ENCODE measurements around the gene RORB.

Gene RORB
- 0 to 0.19 (median 0) reads per million in 4 experiments for total RNA-seq

DNA sequence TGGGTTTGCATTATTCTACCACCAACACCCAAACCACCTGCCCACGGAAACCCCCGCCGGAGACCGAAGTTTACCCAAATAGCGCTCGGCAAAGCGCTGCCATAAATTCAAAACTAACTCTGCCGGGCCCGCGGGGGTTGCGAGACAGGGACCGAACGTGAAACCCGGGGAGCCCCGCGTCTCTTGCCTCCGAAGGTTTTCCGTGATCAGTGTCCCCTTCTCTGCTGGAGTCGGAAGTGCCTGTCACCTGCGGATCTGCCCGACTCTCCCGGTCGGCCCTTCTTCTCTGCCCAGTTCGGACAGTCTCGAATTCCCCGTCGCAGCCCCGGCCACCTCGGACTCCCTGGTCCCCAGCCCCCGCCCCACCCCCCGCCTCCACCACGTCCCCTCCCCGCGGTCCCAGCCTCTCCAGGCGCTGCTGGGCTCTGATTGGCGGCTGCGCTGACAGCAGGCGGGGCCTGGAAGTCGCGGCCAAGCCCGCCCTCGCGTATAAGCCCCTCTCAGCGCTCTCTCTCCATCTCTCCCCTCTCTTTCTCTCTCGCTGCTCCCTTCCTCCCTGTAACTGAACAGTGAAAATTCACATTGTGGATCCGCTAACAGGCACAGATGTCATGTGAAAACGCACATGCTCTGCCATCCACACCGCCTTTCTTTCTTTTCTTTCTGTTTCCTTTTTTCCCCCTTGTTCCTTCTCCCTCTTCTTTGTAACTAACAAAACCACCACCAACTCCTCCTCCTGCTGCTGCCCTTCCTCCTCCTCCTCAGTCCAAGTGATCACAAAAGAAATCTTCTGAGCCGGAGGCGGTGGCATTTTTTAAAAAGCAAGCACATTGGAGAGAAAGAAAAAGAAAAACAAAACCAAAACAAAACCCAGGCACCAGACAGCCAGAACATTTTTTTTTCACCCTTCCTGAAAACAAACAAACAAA is at the start of gene RORB:
TSS of gene RORB (plus strand) at position 517 of the 929 bp plus-strand sequence. CDS start 642 bp downstream, outside the sequence.
- DNase-seq: peak; percentile 6

DNA sequence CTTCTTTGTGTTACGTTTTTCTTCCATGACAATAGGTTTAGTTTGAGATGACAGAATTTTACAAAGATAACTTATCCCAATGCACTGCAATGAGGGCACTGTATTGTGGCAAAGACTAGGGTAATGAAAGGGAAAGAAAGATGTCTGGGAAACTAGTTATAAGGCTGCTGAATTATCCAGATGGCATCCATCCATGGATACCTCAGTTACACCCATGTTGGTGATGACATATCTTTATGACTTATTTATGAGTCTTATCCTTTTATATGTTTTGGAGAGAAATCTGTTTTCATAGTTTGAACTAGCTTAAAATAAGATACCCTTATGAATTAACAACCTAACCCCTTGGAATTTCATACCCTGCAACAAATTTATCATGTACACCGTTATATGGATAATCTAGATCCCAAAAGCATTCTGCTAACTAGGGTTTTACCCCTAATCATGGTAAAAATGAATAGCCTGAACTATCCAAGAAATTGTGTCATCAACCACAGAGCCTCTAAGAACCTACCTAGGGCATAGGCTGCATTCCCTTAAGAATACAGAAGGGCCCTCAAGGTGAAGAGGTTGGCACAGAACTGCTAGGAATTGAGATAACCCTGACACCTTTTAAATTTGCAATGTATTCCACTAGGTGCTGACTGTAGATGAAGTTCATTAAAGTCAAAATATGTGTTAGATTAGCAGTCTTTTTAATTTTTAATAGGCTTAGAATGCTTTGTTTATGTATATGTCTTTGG is 49.5 kb upstream of the RORB start:
- DNase-seq: no peak

DNA sequence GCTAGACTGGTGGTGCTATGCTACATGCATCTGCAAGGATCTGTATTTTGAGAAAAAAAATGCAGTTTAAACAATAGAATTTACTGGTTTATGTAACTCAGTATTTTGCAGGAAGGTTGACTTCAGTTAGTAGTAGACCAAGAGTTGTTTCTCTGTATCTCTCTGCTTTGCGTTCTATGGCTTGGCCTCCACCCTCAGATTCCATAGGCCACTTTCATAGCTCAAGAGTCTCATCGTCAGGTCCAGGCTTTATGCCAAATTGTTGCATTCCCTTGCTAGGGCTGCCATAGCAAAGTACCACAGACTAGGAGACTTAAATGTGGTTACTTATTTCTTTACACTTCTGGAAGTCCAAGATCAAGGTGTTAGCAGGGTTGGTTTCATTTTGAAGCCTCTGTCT is 48.1 kb upstream of the RORB start:
- DNase-seq: no peak

DNA sequence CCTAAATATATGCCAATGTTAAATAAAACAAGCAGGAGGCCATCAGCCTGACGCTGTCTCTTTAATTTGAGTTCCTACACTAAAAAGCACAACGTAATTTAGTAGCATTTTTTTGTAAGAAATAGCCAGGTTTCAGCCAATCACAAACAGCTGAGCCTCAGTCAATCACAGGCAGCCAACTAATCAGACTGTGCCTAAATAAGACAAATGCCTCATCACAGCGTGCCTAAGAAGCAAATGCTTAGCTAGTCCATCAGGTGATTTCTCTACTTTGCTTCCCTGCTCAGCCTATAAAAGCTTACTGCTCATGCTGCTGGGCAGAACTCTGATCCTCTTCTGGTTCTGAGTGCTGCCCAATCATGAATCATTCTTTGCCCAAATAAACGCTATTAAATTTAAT is 38.3 kb upstream of the RORB start:
- no peak for DNase-seq

DNA sequence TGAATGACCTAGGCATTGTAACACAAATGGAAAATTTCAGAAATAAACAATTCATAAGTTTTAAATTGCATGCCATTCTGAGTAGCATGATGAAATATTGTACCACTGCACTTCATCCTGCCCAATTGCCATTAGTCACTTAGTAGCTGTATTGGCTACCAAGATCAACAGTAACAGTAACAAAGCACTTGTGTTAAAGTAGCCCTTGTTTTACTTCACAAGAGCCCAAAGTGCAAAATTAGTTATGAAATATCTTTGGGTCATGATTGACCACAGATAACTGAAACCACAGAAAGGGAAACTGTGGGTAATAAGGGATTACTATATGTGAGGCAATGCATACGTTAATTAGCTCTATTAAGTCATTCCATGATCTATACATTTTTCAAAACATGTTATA is 33.3 kb upstream of the RORB start:
- DNase-seq: no peak

DNA sequence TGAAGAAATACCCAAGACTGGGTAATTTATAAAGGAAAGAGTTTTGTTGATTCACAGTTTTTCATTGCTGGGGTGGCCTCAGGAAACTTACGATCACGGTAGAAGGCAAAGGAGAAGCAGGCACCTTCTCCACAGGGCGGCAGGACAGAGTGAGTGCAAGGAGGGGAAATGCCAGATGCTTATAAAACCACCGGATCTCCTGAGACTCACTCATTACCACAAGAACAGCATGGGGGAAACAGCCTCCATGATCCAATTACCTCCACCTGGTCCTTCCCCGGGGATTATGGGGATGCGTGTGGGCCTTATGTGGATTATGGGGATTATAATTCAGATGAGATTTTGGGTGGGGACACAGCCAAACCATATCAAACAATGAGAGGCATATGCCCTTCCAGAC is 18.5 kb upstream of the RORB start:
- no peak for DNase-seq

DNA sequence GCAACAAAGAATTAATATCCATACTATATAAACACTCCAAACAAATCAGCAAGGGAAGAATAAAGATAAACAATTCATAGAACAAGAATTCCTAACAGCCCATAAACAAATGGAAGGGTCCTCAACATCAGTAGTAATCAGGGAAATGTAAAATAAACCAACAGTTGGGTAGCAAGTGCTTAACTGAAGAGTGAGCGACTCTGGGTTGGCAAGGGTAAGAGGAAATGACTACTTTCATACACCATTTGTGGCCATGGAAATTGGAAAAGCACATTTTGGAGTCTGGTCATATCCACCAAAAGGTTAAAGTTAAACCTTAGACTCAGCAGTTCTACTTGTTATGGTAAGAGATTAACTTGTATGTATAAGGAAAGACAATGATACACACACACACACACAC is 17.4 kb upstream of the RORB start:
- DNase-seq: no peak

DNA sequence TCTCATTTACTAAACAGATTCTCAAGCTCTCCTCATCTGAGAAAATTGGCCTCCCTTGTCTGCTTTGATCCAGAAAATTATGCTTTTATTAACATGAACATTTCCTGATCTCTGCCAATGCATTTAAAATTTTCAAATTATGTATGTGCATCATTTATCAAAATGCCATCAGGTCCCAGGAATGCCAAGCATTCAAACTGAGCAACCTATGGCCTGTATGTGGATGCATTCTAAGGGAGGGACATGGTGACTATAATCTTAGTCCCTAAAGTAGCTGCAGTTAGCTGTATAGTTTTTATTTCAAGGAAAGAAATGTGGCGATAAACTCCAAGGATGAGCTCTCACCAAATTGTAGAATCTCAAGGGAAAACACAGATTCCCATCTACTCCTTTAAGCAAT is 9.7 kb upstream of the RORB start:
- no peak for DNase-seq

DNA sequence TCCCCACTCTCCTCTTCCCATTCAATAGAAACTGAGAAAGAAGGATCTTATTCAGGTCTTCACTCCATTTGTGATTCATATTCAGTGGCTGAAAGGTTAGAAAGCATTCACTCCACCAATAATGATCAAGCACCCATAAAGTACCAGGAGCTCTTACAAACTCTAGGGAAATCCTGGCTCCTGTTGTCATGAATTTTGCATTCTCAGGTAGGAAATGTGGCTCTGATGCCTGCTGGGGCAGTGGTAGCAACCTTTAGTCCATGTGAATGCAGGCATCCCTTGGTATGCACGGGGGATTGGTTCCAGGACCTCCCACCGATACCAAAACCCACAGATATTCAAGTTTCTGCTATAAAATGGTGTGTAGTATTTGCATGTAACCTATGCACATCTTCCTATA is 3.6 kb upstream of the RORB start:
- no peak for DNase-seq

DNA sequence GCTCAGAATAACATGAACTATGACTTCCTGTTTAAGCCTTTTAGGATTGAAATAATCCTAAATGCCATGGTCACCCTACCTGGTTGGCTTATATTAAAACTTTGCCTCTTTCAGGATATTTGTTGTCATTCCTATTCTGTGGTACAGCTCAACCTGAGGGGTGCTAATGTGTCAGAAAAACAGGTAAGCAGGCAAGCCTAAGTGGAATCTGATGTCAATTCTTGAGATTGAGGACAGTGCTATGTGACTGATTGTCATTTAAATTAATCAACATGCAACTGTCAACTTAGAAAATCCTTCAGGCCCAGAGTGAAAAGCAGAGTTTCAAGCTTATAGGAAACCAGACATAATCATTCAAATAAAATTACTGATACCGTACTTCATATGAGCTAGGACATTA is 2.6 kb upstream of the RORB start:
- no peak for DNase-seq

DNA sequence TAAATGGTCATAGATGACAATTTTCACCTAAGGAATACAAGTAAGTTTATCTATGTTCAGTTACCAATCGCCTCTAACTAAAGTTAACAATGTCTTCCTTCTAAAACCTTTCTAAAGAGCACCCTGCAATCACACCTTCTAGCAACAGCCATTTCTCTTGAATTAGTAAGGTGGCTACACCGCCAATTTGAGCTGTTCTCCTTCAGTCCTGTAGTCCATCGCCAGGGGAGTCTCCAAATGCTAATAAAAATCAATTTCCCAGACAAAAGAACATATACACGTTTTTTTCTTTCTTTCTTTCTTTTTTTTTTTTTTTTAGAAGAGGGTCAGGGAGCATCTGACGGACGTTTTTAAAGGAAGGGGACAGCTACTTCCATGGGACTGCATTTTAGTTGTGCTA is 729 bp upstream of the RORB start:
- no peak for DNase-seq

DNA sequence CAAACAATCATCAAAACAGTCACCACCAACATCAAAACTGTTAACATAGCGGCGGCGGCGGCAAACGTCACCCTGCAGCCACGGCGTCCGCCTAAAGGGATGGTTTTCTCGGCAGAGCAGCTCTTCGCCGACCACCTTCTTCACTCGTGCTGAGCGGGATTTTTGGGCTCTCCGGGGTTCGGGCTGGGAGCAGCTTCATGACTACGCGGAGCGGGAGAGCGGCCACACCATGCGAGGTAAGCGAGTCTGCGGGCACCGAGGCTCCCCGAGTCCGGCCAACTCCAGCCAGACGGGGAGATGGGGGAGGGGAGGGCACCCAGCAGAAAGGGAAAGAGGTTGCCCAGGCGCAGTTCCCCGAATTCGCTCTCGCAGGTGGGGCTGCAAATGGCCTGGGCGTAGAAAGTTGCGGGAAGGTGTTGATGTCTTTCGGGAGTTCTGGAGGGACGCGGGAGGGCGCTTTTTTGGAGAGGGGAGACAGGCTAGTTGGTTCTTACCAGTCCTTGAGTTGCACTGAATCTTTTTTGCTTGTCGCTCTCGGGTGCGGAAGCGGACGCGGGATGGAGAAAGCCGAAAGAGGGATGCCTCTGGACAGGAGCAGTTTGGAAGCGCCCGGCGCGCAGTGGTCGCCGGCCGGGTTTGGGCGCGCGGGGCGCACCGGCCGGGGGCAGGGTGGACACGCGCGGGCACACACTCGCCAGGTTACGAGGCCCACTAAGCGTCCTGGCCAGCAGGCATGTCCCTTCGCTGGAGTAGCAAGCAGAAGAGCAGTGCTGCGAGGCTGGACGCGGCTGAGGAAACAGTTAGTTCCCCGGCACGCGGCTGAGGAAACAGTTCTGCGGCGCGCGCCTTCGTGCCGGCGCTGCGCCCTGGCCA is 849 bp downstream of the RORB start:
- DNase-seq: no peak

DNA sequence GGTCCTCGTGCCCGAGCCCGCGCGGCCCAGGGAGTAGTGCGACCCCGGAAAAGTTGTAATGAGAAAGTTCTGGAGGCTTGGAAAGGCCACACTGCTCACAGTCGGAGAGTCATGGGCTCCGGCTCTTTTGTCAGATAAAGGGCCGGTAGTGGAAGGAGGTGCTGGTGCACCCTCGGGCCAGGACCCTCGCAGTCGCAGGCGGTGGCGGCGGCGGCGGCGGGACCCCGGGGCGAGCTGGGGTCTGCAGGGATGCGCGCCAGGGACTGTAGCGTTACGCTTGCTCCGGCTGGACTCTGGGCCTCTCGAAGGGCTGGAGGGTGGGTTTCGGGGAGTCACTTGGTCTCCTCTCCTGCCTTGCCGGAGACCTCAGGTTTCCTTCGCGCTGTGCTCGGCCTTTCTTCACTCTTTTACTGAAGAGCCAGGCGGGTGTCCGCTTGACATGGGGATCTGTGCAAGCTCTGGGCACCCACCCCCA is 1.5 kb downstream of the RORB start:
- no peak for DNase-seq

DNA sequence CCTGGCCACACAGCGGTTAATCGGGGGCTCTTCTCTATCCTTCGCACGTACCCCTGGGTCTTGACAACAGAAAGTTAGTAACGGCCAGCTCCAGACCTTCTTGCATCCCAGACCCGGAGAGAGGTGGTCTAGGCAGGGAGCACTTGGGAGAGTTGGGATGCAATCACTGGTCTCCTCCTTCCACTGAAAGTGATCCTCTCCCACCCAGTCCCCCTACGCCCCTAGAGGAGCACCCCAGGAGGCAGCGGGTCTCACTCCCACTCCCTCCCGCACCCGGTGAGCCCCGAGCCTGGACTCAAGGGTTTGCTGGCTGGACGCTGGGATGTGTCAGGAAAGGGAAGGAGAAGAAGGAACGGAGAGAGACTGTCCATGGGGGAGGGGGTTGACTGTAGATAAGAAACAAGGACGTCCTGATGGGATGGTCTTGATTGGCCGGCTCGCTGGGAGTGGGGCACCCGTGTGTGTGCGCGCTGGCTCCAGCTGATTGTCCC is 2.0 kb downstream of the RORB start:
- no peak for DNase-seq

DNA sequence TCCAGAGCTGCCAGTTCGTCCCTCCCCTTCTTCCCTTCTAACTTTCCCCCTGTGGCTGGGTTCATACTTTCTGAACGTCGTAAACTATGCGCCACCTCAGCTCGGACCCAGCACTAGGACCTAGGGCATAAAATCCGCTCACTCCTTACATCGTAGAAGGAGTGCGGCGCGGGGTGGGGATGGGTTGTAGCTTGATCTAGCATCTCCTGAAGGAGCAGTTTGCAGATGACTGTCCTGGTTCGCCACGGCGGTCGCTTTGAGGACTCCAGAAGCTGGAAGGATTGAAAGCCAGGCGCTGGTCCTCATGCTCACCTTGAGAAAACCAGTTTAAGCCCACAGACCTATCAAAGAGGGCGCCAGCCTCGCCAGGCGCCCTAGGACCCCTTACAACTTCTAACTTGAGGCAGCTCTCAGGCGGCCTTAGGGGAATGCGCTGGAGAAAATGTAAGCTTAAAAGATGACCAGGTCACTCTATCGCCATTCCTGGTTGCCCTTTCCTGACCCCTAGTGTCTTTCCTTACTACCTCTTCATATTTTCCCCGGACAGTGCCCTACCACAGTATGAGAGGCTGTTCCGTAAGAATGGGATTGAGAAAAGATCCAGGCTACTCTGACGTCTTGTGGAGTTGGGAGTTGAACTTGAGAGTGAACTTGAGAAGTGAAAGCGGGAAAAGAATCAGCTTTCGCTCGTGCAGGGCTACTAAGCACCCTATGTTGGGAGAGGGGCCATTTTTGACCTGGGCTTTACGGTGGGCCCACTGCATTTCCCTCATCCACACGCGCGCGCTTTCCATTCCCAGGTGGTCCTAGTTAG is 2.8 kb downstream of the RORB start:
- no peak for DNase-seq

DNA sequence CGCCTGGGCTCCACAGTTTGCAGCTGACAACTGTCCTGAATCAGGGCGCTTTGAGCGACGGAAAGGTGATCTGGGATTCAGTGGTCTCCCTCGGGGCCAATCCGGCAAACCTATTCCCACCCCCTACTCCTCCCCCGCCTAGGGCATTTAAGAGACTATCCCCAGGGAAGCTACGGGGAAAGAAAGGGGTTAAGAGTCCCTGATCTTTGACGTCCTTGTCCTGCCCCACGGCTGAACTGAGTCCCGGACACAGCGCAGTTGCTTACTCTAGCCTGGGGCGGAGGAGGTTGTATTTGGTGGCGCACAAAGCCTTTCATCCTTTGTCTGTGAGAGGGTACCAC is 3.4 kb downstream of the RORB start:
- no peak for DNase-seq

DNA sequence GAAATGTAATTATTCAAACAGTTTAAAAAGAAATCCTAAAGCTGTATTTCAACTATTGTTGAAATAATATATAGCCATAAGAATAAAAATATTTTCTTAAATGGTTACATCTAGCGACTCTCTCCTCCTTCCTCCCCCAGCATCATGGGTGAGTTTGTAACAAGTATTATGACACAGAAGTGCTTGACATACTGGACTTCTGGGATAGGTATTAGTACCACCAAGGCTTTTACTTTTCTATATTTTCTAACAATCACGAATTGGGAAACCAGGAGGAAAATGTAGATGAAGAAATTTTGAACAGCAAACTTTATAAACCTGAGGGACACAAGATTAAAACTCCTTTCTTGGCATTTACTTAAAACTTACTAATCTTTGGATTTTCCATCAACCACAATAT is 4.4 kb downstream of the RORB start:
- DNase-seq: no peak

DNA sequence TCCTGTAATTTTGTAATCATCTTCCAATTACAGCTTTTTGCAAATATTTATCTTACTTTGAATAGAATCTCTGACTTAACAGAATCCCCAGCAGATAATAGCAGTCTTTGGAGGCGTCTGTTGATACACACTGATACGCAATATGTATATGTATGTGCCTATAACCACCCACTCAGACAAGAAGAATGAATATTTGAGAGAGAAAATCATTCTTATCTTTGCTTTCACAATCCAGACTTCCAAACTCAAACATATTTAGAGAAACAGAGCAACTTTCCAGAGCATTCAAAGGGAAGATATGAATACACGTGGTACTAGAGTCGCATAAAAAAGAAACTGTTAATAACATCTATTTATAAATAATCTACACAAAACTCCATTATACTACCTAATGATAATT is 6.1 kb downstream of the RORB start:
- no peak for DNase-seq

DNA sequence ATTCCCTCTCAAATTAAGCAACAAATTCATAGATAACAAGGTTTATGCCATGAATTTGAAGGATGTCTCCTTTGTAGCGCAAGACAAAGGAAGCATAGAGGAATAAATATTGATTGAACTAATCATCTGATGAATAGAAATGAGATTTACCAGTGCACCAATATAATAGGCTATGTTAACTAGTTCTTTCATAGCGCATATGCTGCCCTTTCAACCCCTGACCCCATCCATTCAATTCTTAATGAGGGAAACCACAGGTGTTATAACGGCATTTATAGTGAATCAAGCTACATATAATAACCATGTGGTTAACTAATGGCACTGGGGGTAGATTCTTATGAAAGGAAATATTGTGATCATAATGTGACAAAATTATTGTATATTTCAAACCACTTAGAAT is 6.5 kb downstream of the RORB start:
- DNase-seq: no peak

DNA sequence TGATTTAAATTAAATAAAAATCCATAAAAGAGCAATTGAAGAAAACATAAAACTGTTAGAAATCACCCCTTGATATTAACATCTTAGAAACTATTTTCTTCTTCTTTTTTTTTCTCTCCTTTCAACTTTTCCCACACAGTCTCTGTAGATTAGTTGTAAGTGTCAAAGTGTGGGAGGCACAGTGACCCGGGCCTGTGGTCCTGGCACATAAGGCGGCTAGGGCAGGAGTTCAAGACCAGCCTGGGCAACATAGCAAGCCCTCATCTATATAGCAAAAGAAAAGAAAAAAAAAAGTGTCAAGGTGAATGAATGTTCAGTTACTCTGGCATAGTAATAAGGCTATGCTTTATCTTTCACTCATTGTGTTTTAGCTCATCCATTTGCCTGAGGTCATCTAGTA is 14.2 kb downstream of the RORB start:
- DNase-seq: no peak

DNA sequence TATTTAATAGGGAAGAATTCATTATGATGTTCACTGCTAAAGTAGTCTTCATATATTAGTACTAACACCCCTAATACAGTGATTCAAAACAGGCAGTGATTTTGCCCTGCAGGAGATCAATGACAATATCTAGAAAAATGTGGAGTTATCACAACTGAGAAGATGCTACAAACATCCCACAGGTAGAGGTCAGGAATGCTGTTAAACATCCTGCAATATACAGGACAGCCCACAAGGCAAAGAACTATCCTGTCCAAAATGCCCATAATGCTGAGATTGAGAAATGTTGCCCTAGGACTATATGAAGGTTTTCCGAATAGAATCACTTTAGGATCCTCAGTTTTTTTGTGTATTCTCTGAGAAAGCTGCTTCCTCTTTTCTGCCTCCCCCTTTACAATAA is 15.3 kb downstream of the RORB start:
- DNase-seq: no peak

DNA sequence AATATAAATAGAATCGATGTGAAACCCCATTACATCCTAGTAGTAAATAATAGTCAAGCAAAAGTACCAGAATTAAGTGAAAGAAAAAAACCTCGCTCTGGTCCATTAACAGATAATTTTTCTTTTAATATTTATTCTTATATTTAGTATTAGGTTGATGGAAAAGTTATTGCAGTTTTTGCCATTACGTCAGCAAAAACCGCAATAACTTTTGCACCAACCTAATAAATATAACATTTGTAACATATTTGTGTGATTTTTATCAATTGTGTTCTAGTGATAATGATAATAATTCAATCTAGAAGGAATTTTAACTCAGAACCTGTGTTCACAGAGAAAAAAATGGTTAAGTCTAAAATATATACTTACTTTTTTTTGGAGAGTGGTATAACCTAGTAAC is 16.1 kb downstream of the RORB start:
- no peak for DNase-seq
